ENCODE measurements around the gene BHLHE40. TPM values are rescaled to one million over a fixed set of nuclear protein-coding genes. Genes with fewer than 3 reads are reported as not detected.

The BHLHE40 gene
- total and polyA plus RNA-seq, 2 of the 13 experiments (the other 11 are each of a cell fraction or from before 2014, with no cell fraction given) = 1.8 to 51.0 TPM

GRCh38 chr3:5002871-5003247, 23.6 kb downstream of the BHLHE40 start:
- ATAC-seq (no peak), FAIRE-seq (no peak), DNase-seq (ENCODE audit: low spot score) (no peak)
- Histone ChIP-seq H3K79me2 (ENCODE audit: insufficient read depth, low read length) (no peaks in the 10 kb centered on the region), H3K9me3 (ENCODE audit: low read length) (no peaks in the 10 kb centered on the region), H3K27me3 (ENCODE audit: control insufficient read depth in 1 of 2, insufficient read depth in 2 of 2, low read length in 2 of 2) (peaks cover 3 to 38% of the 10 kb centered on the region in 2 experiments; a peak in 4 of 5 replicates), H3K4me2 (ENCODE audit: low read depth, low read length) (no peak overlapping the region), H4K20me1 (ENCODE audit: insufficient read depth, low read length) (no peaks in the 10 kb centered on the region), H3K4me3 (replicated peaks in 1 of 3; ENCODE audit: insufficient read depth in 1 of 3, low read depth in 2 of 3, low read length in 3 of 3) (no peak overlapping the region), H2AFZ (ENCODE audit: low read length) (no peak overlapping the region), H3K9ac (ENCODE audit: insufficient read depth, low read depth, low read length) (no peak overlapping the region), H3K36me3 (replicated peaks in 1 of 2; ENCODE audit: control insufficient read depth in 1 of 2, insufficient read depth in 2 of 2, low read length in 2 of 2) (no peaks in the 10 kb centered on the region), H3K27ac (ENCODE audit: extremely low read length, insufficient read depth, low read length) (no peak overlapping the region), H3K4me1 (ENCODE audit: insufficient read depth, low read length) (peaks cover 41% of the 10 kb centered on the region)
- intact Hi-C loops (cut with micrococcal nuclease; ENCODE audit: unreplicated experiment) (no loop called here), in situ Hi-C loops (cut with HindIII; ENCODE audit: extremely low pct_ligation_motif_present, low pct_unique_long_range_greater_than_20kb) (no loop called here)
- WGBS (ENCODE audit: low lambda C conversion rate) = 67% methylated on average over 6 of the region's 6 CpGs
- CTCF ChIA-PET (ENCODE audit: low intra/inter-chr PET ratio, low total read pairs) = no interaction called here
- TF ChIP-seq ZMYM3 (CRISPR knock-in tag; IDR thresholded peaks at IDR 0.05) = peak; percentile 33; the same call in 1 of the 2 replicates
- TF ChIP-seq TCF7L2 (IDR thresholded peaks at IDR 0.05; ENCODE audit: low read depth, low read length) = no peak
- no peak for TF ChIP-seq ZNF225 (CRISPR knock-in tag; IDR thresholded peaks at IDR 0.05)
- TF ChIP-seq KLF11 (CRISPR knock-in tag; IDR thresholded peaks at IDR 0.05) = no peak
- no peak for TF ChIP-seq RFX5 (IDR thresholded peaks at IDR 0.05; ENCODE audit: low read depth, low read length)
- no peak for TF ChIP-seq ZNF207 (IDR thresholded peaks at IDR 0.05; ENCODE audit: borderline replicate concordance)
- no peak for TF ChIP-seq ZBTB39 (CRISPR knock-in tag; IDR thresholded peaks at IDR 0.05)
- no peak for TF ChIP-seq RNF2 (conservative IDR thresholded peaks at IDR 0.05; ENCODE audit: low read depth)
- no peak for TF ChIP-seq FOXO4 (CRISPR knock-in tag; conservative IDR thresholded peaks at IDR 0.05)
- no peak for TF ChIP-seq FOSL2 (CRISPR knock-in tag; IDR thresholded peaks at IDR 0.05)
- no peak for TF ChIP-seq ZNF609 (CRISPR knock-in tag; IDR thresholded peaks at IDR 0.05; ENCODE audit: borderline replicate concordance)
- TF ChIP-seq NONO (IDR thresholded peaks at IDR 0.05) = no peak
- no peak for TF ChIP-seq NONO (CRISPR knock-in tag; conservative IDR thresholded peaks at IDR 0.05)
- TF ChIP-seq SMARCC2 (IDR thresholded peaks at IDR 0.05) = no peak
- peak; percentile 65 for TF ChIP-seq ZNF629 (CRISPR knock-in tag; conservative IDR thresholded peaks at IDR 0.05)
- BruUV-seq (replicated peaks) = no TSS peak
- POLR2A ChIA-PET = no interaction called here
